Activated CD4-positive, alpha-beta T cell treated with anti-CD3 and anti-CD28 coated beads for 36 hours (primary cell): ENCODE data around the gene PTPRK. TPM values are rescaled to one million over a fixed set of nuclear protein-coding genes. Genes with fewer than 3 reads are reported as not detected.

Experiments used
- ATAC-seq: fragments of 200-7000 bp; cut with Tn5 transposase; one replicate; pipeline ENCODE4 v1.10.0; 2021; ENCODE audit warnings: mild to moderate bottlenecking, moderate library complexity
- CTCF ChIA-PET: fragments of 350-600 bp; sonication (Branson Sonifier 250); formaldehyde crosslinking; loops from one replicate; lab custom pipeline; 2021; ENCODE audit warnings: antibody characterized with exemption; lab: Charles Lee
- POLR2A ChIA-PET: fragments of 350-600 bp; sonication (Branson Sonifier 250); formaldehyde crosslinking; loops from one replicate; lab custom pipeline; 2021; ENCODE audit warnings: antibody characterized with exemption, inconsistent platforms; lab: Charles Lee
- DNase-seq: peaks from one replicate; pipeline ENCODE4 v3.0.0-alpha.2; 2020
- H3K27ac Mint-ChIP-seq: one replicate; pipeline ENCODE4 v1.8.0; 2021; ENCODE audit warnings: mixed read lengths
- H3K27me3 Mint-ChIP-seq: one replicate; pipeline ENCODE4 v1.8.0; 2021; ENCODE audit warnings: mixed read lengths
- H3K36me3 Mint-ChIP-seq: one replicate; pipeline ENCODE4 v1.8.0; 2021; ENCODE audit warnings: low read depth, mixed read lengths
- H3K4me1 Mint-ChIP-seq: one replicate; pipeline ENCODE4 v1.8.0; 2021; ENCODE audit warnings: mixed read lengths
- H3K4me3 Mint-ChIP-seq: one replicate; pipeline ENCODE4 v1.8.0; 2021; ENCODE audit warnings: mild to moderate bottlenecking, moderate library complexity, mixed read lengths
- H3K9me3 Mint-ChIP-seq: one replicate; pipeline ENCODE4 v1.8.0; 2021; ENCODE audit warnings: low read depth, mixed read lengths
- intact Hi-C, 2 experiments: fragments of 100-400 bp; cut with DNase I in 1 of 2; cut with micrococcal nuclease in 1 of 2; formaldehyde crosslinking; loops; one replicate each; pipeline versions ENCODE4 v1.14.2 to v1.15.1; 2022 to 2024; cut with DNase I, micrococcal nuclease
- total RNA-seq, 2 experiments: library from RNA; stranded (reverse); gene quantifications; one replicate each; pipeline ENCODE4 v1.2.3, GENCODE V29; 2021

Gene PTPRK
- total RNA-seq, 2 experiments from 2014 or later = 4.1 to 5.0 TPM

GRCh38 chr6:128305976-128306375 is 214.4 kb downstream of the PTPRK start:
- Mint-ChIP-seq H3K9me3 (peaks cover 3% of the 10 kb centered on the region), H3K4me3 (no peak overlapping the region), H3K36me3 (peaks cover 3% of the 10 kb centered on the region), H3K27me3 (no peaks in the 10 kb centered on the region), H3K4me1 (peaks cover 7% of the 10 kb centered on the region), H3K27ac (no peak overlapping the region)
- ATAC-seq (no peak), DNase-seq (no peak)
- intact Hi-C loops = no loop called here
- ChIA-PET POLR2A (no interaction called here), CTCF (no interaction called here)

- intact Hi-C loops = no loop called here
- Mint-ChIP-seq H3K27ac (no peak overlapping the region), H3K27me3 (no peaks in the 10 kb centered on the region), H3K4me1 (peaks cover 7% of the 10 kb centered on the region), H3K36me3 (peaks cover 3% of the 10 kb centered on the region), H3K9me3 (peaks cover 3% of the 10 kb centered on the region), H3K4me3 (no peak overlapping the region)
- ChIA-PET CTCF (interaction anchor here (0.5 kb wide), 1 partner anchor 33 kb away, joined by 3 read pairs; no protein-coding TSS in a partner anchor), POLR2A (no interaction called here)
- DNase-seq = no peak
- no peak for ATAC-seq
Measured at GRCh38 chr6:128305228-128305627, 215.2 kb downstream of the PTPRK start.

GRCh38 chr6:128303870-128304269 is 216.5 kb downstream of the PTPRK start:
- Mint-ChIP-seq H3K9me3 (peaks cover 3% of the 10 kb centered on the region), H3K4me1 (peaks cover 7% of the 10 kb centered on the region), H3K4me3 (no peak overlapping the region), H3K36me3 (peaks cover 3% of the 10 kb centered on the region), H3K27ac (no peak overlapping the region), H3K27me3 (no peaks in the 10 kb centered on the region)
- intact Hi-C loops = no loop called here
- POLR2A ChIA-PET = interaction anchor here (0.7 kb wide), 1 partner anchor 8 kb away, joined by 4 read pairs; no protein-coding TSS in a partner anchor
- no peak for DNase-seq
- CTCF ChIA-PET = interaction anchor here (1.2 kb wide), 1 partner anchor 12 kb away, joined by 5 read pairs; no protein-coding TSS in a partner anchor
- ATAC-seq = no peak

- CTCF ChIA-PET = interaction anchor here (1.2 kb wide), 1 partner anchor 11 kb away, joined by 5 read pairs; no protein-coding TSS in a partner anchor
- Mint-ChIP-seq H3K27me3 (no peaks in the 10 kb centered on the region), H3K4me3 (no peak overlapping the region), H3K27ac (no peak overlapping the region), H3K4me1 (peaks cover 7% of the 10 kb centered on the region), H3K36me3 (peaks cover 3% of the 10 kb centered on the region), H3K9me3 (peaks cover 3% of the 10 kb centered on the region)
- no peak for ATAC-seq
- DNase-seq = no peak
- intact Hi-C loops = no loop called here
- POLR2A ChIA-PET = no interaction called here
Measured at GRCh38 chr6:128302942-128303341, 217.5 kb downstream of the PTPRK start.

GRCh38 chr6:128295670-128296069 is 224.7 kb downstream of the PTPRK start:
- ChIA-PET CTCF (no interaction called here), POLR2A (interaction anchor here (0.6 kb wide), 1 partner anchor 9 kb away, joined by 4 read pairs; no protein-coding TSS in a partner anchor)
- Mint-ChIP-seq H3K4me1 (no peaks in the 10 kb centered on the region), H3K27ac (no peak overlapping the region), H3K9me3 (peaks cover 4% of the 10 kb centered on the region), H3K4me3 (no peak overlapping the region), H3K27me3 (no peaks in the 10 kb centered on the region), H3K36me3 (no peaks in the 10 kb centered on the region)
- intact Hi-C loops = no loop called here
- DNase-seq = no peak
- no peak for ATAC-seq

GRCh38 chr6:128290221-128290620 is 230.2 kb downstream of the PTPRK start:
- ChIA-PET POLR2A (no interaction called here), CTCF (interaction anchor here (0.6 kb wide), 1 partner anchor 21 kb away, joined by 3 read pairs; no protein-coding TSS in a partner anchor)
- no peaks in the 10 kb centered on the region for H3K9me3 Mint-ChIP-seq
- no peak overlapping the region for H3K4me3 Mint-ChIP-seq
- no peaks in the 10 kb centered on the region for H3K27me3 Mint-ChIP-seq
- no peak overlapping the region for H3K27ac Mint-ChIP-seq
- ATAC-seq (no peak), DNase-seq (no peak)
- intact Hi-C loops = no loop called here
- peaks cover 3% of the 10 kb centered on the region for H3K4me1 Mint-ChIP-seq
- H3K36me3 Mint-ChIP-seq = no peaks in the 10 kb centered on the region

- DNase-seq = no peak
- no peak overlapping the region for H3K4me3 Mint-ChIP-seq
- no peaks in the 10 kb centered on the region for H3K36me3 Mint-ChIP-seq
- CTCF ChIA-PET = no interaction called here
- peaks cover 3% of the 10 kb centered on the region for H3K4me1 Mint-ChIP-seq
- ATAC-seq = no peak
- POLR2A ChIA-PET = no interaction called here
- intact Hi-C loops = no loop called here
- H3K27ac Mint-ChIP-seq = no peak overlapping the region
- no peaks in the 10 kb centered on the region for H3K9me3 Mint-ChIP-seq
- no peaks in the 10 kb centered on the region for H3K27me3 Mint-ChIP-seq
Measured at GRCh38 chr6:128284128-128284527, 236.3 kb downstream of the PTPRK start.

- H3K27me3 Mint-ChIP-seq = no peaks in the 10 kb centered on the region
- intact Hi-C loops = no loop called here
- H3K36me3 Mint-ChIP-seq = no peaks in the 10 kb centered on the region
- H3K4me1 Mint-ChIP-seq = peaks cover 3% of the 10 kb centered on the region
- no peaks in the 10 kb centered on the region for H3K9me3 Mint-ChIP-seq
- ATAC-seq = no peak
- H3K27ac Mint-ChIP-seq = no peak overlapping the region
- no peak for DNase-seq
- ChIA-PET POLR2A (no interaction called here), CTCF (interaction anchor here (1.4 kb wide), 1 partner anchor 40 kb away, joined by 3 read pairs; no protein-coding TSS in a partner anchor)
- H3K4me3 Mint-ChIP-seq = no peak overlapping the region
Measured at GRCh38 chr6:128282961-128283360, 237.4 kb downstream of the PTPRK start.

GRCh38 chr6:128280960-128281359 is 239.4 kb downstream of the PTPRK start:
- no peaks in the 10 kb centered on the region for H3K4me1 Mint-ChIP-seq
- H3K9me3 Mint-ChIP-seq = no peaks in the 10 kb centered on the region
- no peak overlapping the region for H3K27ac Mint-ChIP-seq
- no peak for ATAC-seq
- no peak overlapping the region for H3K4me3 Mint-ChIP-seq
- intact Hi-C loops = no loop called here
- H3K27me3 Mint-ChIP-seq = no peaks in the 10 kb centered on the region
- ChIA-PET CTCF (no interaction called here), POLR2A (no interaction called here)
- DNase-seq = no peak
- no peaks in the 10 kb centered on the region for H3K36me3 Mint-ChIP-seq

- Mint-ChIP-seq H3K4me3 (no peak overlapping the region), H3K9me3 (no peaks in the 10 kb centered on the region)
- CTCF ChIA-PET = interaction anchor here (0.6 kb wide), 1 partner anchor 515 kb away, joined by 3 read pairs; no protein-coding TSS in a partner anchor
Measured at GRCh38 chr6:128280066-128280465, 240.3 kb downstream of the PTPRK start.

GRCh38 chr6:128278836-128279235 is 241.6 kb downstream of the PTPRK start:
- CTCF ChIA-PET = no interaction called here
- H3K9me3 Mint-ChIP-seq = no peaks in the 10 kb centered on the region

More at GRCh38 chr6:128280066-128280465, 240.3 kb downstream of the PTPRK start:
- POLR2A ChIA-PET = no interaction called here
- Mint-ChIP-seq H3K36me3 (no peaks in the 10 kb centered on the region), H3K27me3 (no peaks in the 10 kb centered on the region), H3K4me1 (peaks cover 4% of the 10 kb centered on the region), H3K27ac (no peak overlapping the region)
- intact Hi-C loops = no loop called here
- no peak for ATAC-seq
- DNase-seq = no peak

GRCh38 chr6:128277379-128277778 is 243.0 kb downstream of the PTPRK start:
- H3K27ac Mint-ChIP-seq = no peak overlapping the region
- ChIA-PET CTCF (interaction anchor here (0.6 kb wide), 1 partner anchor 35 kb away, joined by 3 read pairs; no protein-coding TSS in a partner anchor), POLR2A (no interaction called here)
- intact Hi-C loops = no loop called here
- no peaks in the 10 kb centered on the region for H3K36me3 Mint-ChIP-seq
- peaks cover 7% of the 10 kb centered on the region for H3K4me1 Mint-ChIP-seq
- DNase-seq (no peak), ATAC-seq (no peak)
- H3K4me3 Mint-ChIP-seq = no peak overlapping the region
- no peaks in the 10 kb centered on the region for H3K9me3 Mint-ChIP-seq
- H3K27me3 Mint-ChIP-seq = no peaks in the 10 kb centered on the region

More at GRCh38 chr6:128278836-128279235, 241.6 kb downstream of the PTPRK start:
- no peaks in the 10 kb centered on the region for H3K27me3 Mint-ChIP-seq
- DNase-seq (no peak), ATAC-seq (no peak)
- no peaks in the 10 kb centered on the region for H3K36me3 Mint-ChIP-seq
- H3K4me3 Mint-ChIP-seq = no peak overlapping the region
- peaks cover 7% of the 10 kb centered on the region for H3K4me1 Mint-ChIP-seq
- POLR2A ChIA-PET = no interaction called here
- H3K27ac Mint-ChIP-seq = no peak overlapping the region
- intact Hi-C loops = no loop called here
